ENCODE measurements around the gene TBX19.

DNA sequence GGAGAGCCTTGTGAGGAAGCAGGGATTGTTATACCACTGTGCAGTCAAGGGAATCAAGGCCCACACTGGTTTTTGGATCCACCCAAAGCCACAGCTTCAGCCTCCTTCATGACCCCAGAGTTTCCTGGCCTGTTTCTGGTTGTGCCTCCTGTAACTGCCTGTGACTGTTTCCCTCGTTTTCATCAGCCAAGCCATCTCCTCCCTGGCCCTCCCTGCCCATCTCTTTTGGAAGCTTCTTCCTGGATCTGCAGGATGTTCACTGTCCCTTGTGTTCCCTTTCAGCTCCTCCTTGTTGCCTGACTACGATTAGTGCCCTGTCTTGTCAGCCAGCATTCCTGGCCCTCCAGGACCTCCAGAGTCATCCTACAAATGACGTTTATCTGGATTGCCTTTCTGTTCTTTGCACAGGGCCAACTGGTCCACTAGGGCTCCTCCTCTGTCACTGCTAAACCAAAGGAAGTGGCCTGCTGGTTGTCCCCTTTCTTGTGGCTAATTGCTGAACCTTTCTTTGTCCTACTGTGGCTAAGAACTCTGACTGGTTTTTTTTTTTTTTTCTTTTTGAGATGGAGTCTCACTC, 37.0 kb upstream of the TBX19 start:
- TF ChIP-seq CTCF (IDR thresholded peaks at IDR 0.05) (no peak), POLR2A (IDR thresholded peaks at IDR 0.05) (no peak)
